ENCODE results near the gene SELENOM.

The SELENOM gene

GRCh38 chr22:31107178-31107893, at the start of gene SELENOM:
Gene SELENOM (minus strand): TSS chr22:31107568. CDS start chr22:31107505, 63 bp downstream.
- peak; percentile 94 for DNase-seq

GRCh38 chr22:31155422-31155821, 48.1 kb upstream of the SELENOM start:
- no peak for DNase-seq

GRCh38 chr22:31154975-31155374, 47.6 kb upstream of the SELENOM start:
- no peak for DNase-seq

GRCh38 chr22:31153357-31153756, 46.0 kb upstream of the SELENOM start:
- DNase-seq = no peak

GRCh38 chr22:31151872-31152271, 44.5 kb upstream of the SELENOM start:
- DNase-seq = no peak

GRCh38 chr22:31150615-31151014, 43.2 kb upstream of the SELENOM start:
- DNase-seq = no peak

- DNase-seq = peak; percentile 76
These were observed 41.7 kb upstream of the SELENOM start for GRCh38 chr22:31148953-31149627.

- DNase-seq = no peak
These were observed 41.1 kb upstream of the SELENOM start for GRCh38 chr22:31148488-31148887.

- no peak for DNase-seq
These were observed 36.9 kb upstream of the SELENOM start for GRCh38 chr22:31144223-31144622.

- DNase-seq = no peak
These were observed 36.2 kb upstream of the SELENOM start for GRCh38 chr22:31143537-31143936.

- DNase-seq = no peak
These were observed 35.7 kb upstream of the SELENOM start for GRCh38 chr22:31143038-31143437.

GRCh38 chr22:31142285-31142684, 34.9 kb upstream of the SELENOM start:
- no peak for DNase-seq

GRCh38 chr22:31141551-31141950, 34.2 kb upstream of the SELENOM start:
- DNase-seq = no peak

GRCh38 chr22:31140746-31141145, 33.4 kb upstream of the SELENOM start:
- DNase-seq = no peak

- DNase-seq = no peak
These were observed 32.7 kb upstream of the SELENOM start, which contains the start of gene PLA2G3 for GRCh38 chr22:31139866-31140716. Gene PLA2G3 (minus strand): TSS chr22:31140508. CDS start chr22:31140354, 154 bp downstream.

- DNase-seq = no peak
These were observed 31.7 kb upstream of the SELENOM start for GRCh38 chr22:31139066-31139465.

GRCh38 chr22:31138126-31138525, 30.8 kb upstream of the SELENOM start:
- no peak for DNase-seq

GRCh38 chr22:31137721-31138120, 30.4 kb upstream of the SELENOM start:
- DNase-seq = no peak

GRCh38 chr22:31136711-31137110, 29.3 kb upstream of the SELENOM start:
- DNase-seq = no peak

- no peak for DNase-seq
These were observed 28.8 kb upstream of the SELENOM start for GRCh38 chr22:31136155-31136554.

- no peak for DNase-seq
These were observed 28.3 kb upstream of the SELENOM start for GRCh38 chr22:31135706-31136105.

- no peak for DNase-seq
These were observed 27.3 kb upstream of the SELENOM start for GRCh38 chr22:31134688-31135087.

- DNase-seq = no peak
These were observed 26.5 kb upstream of the SELENOM start for GRCh38 chr22:31133911-31134310.
